GM12873 (cell line): ENCODE results near the gene RHOG.

Source experiments
- TF ChIP-seq, protein P1 (sequence below): IDR thresholded peaks from 2 replicates; pipeline ENCODE4 v1.5.1; 2012; ENCODE audit warnings: low read depth, mild to moderate bottlenecking, moderate library complexity, low read length, control low read depth; ENCODE audit not compliant: insufficient read depth; ENCODE audit errors: missing control alignments

Gene RHOG

DNA sequence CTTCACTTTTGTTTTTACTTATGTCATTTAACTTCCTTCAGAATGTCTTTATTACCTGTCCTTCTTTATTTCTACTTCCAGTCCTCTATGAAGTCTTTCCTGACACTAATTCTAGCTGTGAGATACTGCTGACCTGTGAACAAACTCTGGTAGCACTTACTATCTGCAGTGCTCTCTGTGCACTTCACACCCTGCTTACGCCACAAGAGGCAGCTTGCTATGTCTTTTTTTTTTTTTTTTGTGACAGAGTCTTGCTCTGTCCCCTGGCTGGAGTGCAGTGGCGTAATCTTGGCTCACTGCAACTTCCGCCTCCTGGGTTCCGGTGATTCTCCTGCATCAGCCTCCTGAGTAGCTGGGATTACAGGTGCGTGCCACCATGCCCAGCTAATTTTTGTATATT, 25.4 kb upstream of the RHOG start:
- TF ChIP-seq, protein P1, sequence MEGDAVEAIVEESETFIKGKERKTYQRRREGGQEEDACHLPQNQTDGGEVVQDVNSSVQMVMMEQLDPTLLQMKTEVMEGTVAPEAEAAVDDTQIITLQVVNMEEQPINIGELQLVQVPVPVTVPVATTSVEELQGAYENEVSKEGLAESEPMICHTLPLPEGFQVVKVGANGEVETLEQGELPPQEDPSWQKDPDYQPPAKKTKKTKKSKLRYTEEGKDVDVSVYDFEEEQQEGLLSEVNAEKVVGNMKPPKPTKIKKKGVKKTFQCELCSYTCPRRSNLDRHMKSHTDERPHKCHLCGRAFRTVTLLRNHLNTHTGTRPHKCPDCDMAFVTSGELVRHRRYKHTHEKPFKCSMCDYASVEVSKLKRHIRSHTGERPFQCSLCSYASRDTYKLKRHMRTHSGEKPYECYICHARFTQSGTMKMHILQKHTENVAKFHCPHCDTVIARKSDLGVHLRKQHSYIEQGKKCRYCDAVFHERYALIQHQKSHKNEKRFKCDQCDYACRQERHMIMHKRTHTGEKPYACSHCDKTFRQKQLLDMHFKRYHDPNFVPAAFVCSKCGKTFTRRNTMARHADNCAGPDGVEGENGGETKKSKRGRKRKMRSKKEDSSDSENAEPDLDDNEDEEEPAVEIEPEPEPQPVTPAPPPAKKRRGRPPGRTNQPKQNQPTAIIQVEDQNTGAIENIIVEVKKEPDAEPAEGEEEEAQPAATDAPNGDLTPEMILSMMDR, result peak; percentile 35

DNA sequence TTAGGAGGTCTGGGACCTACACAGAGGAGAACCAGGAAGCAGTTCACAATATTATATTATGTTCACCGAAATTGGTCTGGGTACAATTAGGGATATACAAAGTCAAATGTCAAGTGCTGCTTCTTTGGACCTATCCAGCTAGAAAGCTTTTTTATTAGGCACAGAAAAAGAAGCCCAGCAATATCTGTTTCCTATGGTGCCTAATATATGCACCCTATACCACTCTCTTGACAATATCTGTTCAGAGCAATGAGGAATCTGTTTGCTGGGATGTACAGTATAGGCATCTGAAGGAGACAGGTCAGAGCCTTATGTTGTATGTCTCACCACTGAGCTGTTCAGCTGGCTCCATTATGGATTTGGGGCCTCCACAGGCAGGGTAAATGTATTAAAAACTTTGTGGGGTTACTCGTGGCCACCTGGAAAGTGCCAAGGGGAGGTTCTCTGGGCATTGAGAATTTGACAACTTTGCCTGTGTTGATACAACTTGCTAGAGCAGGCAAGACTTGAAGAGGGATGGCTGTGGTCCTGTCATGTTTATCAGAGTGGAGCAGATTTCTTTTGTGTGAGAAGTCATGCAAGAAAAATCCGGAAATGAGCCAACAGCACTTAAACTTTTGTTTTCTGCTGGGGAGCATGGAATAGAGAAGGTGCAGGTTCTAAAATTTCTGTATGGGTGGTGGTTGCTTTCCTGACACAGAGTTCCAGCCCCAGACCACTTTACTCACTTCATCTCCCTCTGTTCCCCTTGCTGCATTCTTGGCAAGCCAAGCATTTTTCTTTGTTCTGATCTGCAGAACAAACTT, 24.8 kb upstream of the RHOG start:
- TF ChIP-seq, protein P1, result no peak

DNA sequence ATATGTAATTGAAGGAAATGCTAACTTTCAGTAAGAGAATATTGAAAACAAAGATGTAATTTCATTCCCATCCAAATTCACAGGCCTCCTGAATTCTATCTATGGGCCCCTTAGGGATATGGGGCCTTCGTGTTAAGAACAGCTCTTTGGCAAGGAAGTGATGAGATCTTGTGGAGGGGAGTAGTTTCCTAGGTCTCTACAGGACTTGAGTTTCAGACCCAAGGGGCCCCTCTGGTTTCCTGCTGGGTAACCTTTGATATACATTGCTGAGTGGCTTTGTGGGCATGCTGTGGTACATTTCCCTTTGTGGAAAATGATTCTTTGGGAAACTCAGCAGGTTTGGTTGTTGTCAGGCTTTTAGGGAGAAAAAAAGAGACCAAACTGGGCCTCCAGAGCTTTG, 20.9 kb upstream of the RHOG start:
- TF ChIP-seq, protein P1, result no peak

DNA sequence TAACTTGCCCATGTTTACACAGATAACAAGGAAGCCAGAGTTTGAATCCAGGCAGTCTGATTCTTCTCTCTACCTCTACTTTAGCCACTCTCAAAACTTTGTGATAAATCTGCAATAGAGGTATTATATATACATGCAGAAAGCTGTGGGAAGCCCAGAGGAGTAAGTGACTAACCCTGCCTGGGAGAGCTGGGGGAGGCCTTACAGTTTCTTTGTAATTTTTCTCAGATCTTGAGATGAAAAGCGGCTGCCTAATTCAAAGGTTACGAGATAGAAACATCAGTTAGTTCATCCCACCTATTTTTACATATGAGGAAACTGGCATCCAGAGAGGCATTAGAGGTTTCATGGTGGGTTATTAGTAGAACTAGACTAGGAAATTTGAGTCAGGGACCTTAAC, 19.6 kb upstream of the RHOG start:
- TF ChIP-seq, protein P1, result no peak

DNA sequence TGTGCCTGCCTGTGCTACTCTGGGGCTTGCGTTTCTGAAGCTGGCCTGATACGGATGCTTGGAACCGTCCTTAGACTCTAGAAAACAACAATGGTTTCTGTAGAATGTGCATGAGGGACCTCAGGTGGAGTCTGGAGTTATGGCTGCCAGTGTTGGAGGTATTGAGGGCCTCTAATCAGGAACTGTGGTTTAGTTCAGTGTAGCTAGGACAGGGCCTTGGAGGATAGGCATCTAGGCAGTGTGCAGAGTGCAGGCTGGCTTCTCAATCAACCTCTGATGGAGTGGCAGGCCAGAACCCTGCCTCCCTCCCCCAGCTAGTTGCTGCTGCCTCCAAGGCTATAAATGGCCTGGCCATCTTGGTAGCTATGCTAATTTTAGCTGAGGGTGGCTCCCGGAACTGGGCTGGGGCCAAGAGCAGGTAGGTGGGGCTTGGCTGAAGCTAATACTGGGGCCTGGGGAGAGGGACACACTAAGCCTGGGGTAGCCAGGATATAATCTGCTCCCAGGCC, 18.7 kb upstream of the RHOG start:
- TF ChIP-seq, protein P1, result no peak

DNA sequence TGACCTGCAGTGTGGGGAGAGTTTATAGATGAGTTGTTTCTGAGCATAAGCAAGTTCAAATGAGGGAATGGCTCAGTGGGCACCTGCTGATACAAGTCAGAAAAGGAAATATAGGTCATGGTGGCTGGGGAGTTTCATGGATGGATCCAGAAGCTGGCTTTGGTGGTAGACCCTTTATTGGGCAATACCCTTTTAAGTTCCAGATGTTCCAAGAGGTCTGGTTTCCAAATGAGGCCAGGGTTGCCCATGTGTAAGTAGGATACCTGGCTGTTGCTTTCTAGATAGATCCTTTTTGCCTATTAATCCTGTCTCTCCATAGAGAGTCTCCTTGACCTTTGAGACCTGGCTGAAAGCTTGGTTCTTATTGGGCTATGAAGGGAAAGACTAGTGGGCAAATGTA, 16.9 kb upstream of the RHOG start:
- TF ChIP-seq, protein P1, result no peak

DNA sequence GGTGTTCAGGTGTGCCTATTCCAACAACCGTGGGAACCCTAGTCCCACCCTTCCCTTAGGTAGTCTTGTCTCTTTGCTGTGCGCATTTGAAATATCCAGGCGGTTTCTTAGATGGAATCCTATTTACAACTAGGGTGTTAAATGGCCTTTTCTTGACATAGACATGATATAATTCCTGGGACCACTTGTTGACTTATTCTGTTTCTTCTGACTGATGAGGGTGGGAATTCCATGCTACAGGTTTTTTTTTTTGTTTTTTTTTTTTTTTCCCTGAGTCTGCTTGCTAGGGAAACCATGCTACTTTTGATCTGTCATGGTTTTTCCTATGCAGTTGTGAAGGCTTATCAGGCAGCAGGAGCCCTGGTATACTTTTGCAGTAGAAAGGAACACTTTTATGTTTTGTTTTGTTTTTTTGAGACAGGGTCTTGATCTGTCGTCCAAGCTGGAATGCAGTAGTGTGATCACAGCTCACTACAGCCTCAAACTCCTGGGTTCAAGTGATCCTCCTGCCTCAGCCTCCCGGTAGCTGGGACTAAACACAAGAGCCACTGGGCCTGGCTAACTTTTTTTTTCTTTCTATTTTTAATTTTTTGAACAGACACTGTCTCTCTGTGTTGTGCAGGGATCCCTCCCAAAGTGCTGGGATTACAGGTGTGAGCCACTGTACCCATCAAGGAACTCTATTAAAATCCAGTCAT, 16.2 kb upstream of the RHOG start:
- TF ChIP-seq, protein P1, result peak; percentile 2
